NCI-H510A treated with DMSO at 0.1 percent for 48 hours (cell line): ENCODE measurements around the gene SHBG.
"Not testable (repeated sequence)": the region's sequence is repeated elsewhere in the genome, so short reads cannot be mapped to it uniquely, and the experiment has no call there.

ENCODE experiments used
- DNase-seq: peaks from one replicate; lab custom pipeline; 2025; lab: John Stamatoyannopoulos, UW

The SHBG gene

GRCh38 chr17:7629939-7630571 lies at the start of gene SHBG:
SHBG (plus strand) TSS chr17:7630135; CDS start chr17:7630173, 38 bp downstream.
- no peak for DNase-seq

- DNase-seq, result no peak
Observed at GRCh38 chr17:7580604-7581575, 49.0 kb upstream of the SHBG start.

- no peak for DNase-seq
Observed at GRCh38 chr17:7582396-7583252, 47.3 kb upstream of the SHBG start.

GRCh38 chr17:7583253-7584109 lies 46.5 kb upstream of the SHBG start, which contains the start of gene MPDU1:
MPDU1 (plus strand) TSS chr17:7583852; CDS start chr17:7583863, 11 bp downstream.
- peak; percentile 98 for DNase-seq

GRCh38 chr17:7586673-7587419 lies 43.1 kb upstream of the SHBG start:
- DNase-seq, result peak; percentile 52

- no peak for DNase-seq
Observed at GRCh38 chr17:7587420-7588151, 42.3 kb upstream of the SHBG start.

GRCh38 chr17:7588553-7589203 lies 41.3 kb upstream of the SHBG start:
- no peak for DNase-seq

GRCh38 chr17:7589204-7589868 lies 40.6 kb upstream of the SHBG start:
- DNase-seq, result no peak

- no peak for DNase-seq
Observed at GRCh38 chr17:7589891-7590691, 39.8 kb upstream of the SHBG start, which contains the start of gene SOX15. SOX15 (minus strand) TSS chr17:7590094; CDS start chr17:7589676, 418 bp downstream.

- no peak for DNase-seq
Observed at GRCh38 chr17:7590743-7591142, 39.2 kb upstream of the SHBG start.

- DNase-seq, result no peak
Observed at GRCh38 chr17:7591596-7591995, 38.3 kb upstream of the SHBG start.

- no peak for DNase-seq
Observed at GRCh38 chr17:7592422-7593021, 37.4 kb upstream of the SHBG start.

- DNase-seq, result no peak
Observed at GRCh38 chr17:7593296-7593695, 36.6 kb upstream of the SHBG start.

- not testable (repeated sequence) for DNase-seq
Observed at GRCh38 chr17:7597561-7597960, 32.4 kb upstream of the SHBG start.

GRCh38 chr17:7606280-7606679 lies 23.7 kb upstream of the SHBG start:
- DNase-seq, result no peak

- DNase-seq, result peak; percentile 4
Observed at GRCh38 chr17:7610641-7611040, 19.3 kb upstream of the SHBG start.

GRCh38 chr17:7611635-7612293 lies 18.2 kb upstream of the SHBG start:
- DNase-seq, result no peak
